ENCODE data around the gene METTL4.
"Not testable (repeated sequence)": the region's sequence is repeated elsewhere in the genome, so short reads cannot be mapped to it uniquely, and the experiment has no call there.

The METTL4 gene

GRCh38 chr18:2557536-2557935 lies 13.8 kb downstream of the METTL4 start:
- no peak for DNase-seq

- no peak for DNase-seq
Observed at GRCh38 chr18:2555895-2556294, 15.4 kb downstream of the METTL4 start.

GRCh38 chr18:2554696-2555095 lies 16.6 kb downstream of the METTL4 start:
- DNase-seq = no peak

GRCh38 chr18:2551425-2551824 lies 19.9 kb downstream of the METTL4 start:
- no peak for DNase-seq

GRCh38 chr18:2549462-2549861 lies 21.8 kb downstream of the METTL4 start:
- no peak for DNase-seq

- no peak for DNase-seq
Observed at GRCh38 chr18:2547477-2548087, 23.7 kb downstream of the METTL4 start.

- no peak for DNase-seq
Observed at GRCh38 chr18:2545155-2545554, 26.1 kb downstream of the METTL4 start.

GRCh38 chr18:2541925-2542563 lies 29.3 kb downstream of the METTL4 start:
- not testable (repeated sequence) for DNase-seq

- no peak for DNase-seq
Observed at GRCh38 chr18:2540575-2540974, 30.7 kb downstream of the METTL4 start.

GRCh38 chr18:2538844-2539243 lies 32.5 kb downstream of the METTL4 start:
- DNase-seq = no peak

- DNase-seq = no peak
Observed at GRCh38 chr18:2538236-2538635, 33.1 kb downstream of the METTL4 start.

- DNase-seq = no peak
Observed at GRCh38 chr18:2537296-2537695, 34.0 kb downstream of the METTL4 start.

GRCh38 chr18:2536493-2536892 lies 34.8 kb downstream of the METTL4 start:
- no peak for DNase-seq

GRCh38 chr18:2536063-2536462 lies 35.2 kb downstream of the METTL4 start:
- DNase-seq = no peak

- DNase-seq = no peak
Observed at GRCh38 chr18:2535419-2535910, 35.8 kb downstream of the METTL4 start.

- DNase-seq = no peak
Observed at GRCh38 chr18:2534906-2535305, 36.4 kb downstream of the METTL4 start.

- DNase-seq = no peak
Observed at GRCh38 chr18:2532797-2533196, 38.5 kb downstream of the METTL4 start.

- DNase-seq = no peak
Observed at GRCh38 chr18:2531751-2532150, 39.6 kb downstream of the METTL4 start.

GRCh38 chr18:2529154-2529553 lies 42.2 kb downstream of the METTL4 start:
- DNase-seq = no peak

GRCh38 chr18:2526329-2526728 lies 45.0 kb downstream of the METTL4 start:
- no peak for DNase-seq

- DNase-seq = not testable (repeated sequence)
Observed at GRCh38 chr18:2524794-2525198, 46.5 kb downstream of the METTL4 start.

- DNase-seq = peak in 1 of 2 experiments; percentile 21
Observed at GRCh38 chr18:2522112-2522511, 49.2 kb downstream of the METTL4 start.

- DNase-seq = no peak
Observed at GRCh38 chr18:2518473-2518872, 52.8 kb downstream of the METTL4 start.

- no peak for DNase-seq
Observed at GRCh38 chr18:2515908-2516625, 55.2 kb downstream of the METTL4 start.
